Measurements from ENCODE around the gene PRDM15.

Gene PRDM15

GRCh38 chr21:41900401-41900800 is 21.3 kb upstream of the PRDM15 start:
- TF ChIP-seq NFIC (IDR thresholded peaks at IDR 0.05) (no peak), TCF12 (IDR thresholded peaks at IDR 0.05; ENCODE audit: low read depth) (no peak), RAD21 (IDR thresholded peaks at IDR 0.05; ENCODE audit: low read depth) (no peak), REST (IDR thresholded peaks at IDR 0.05; ENCODE audit: low read depth) (no peak), FOXM1 (IDR thresholded peaks at IDR 0.05; ENCODE audit: borderline replicate concordance, low read depth) (no peak), CREB1 (IDR thresholded peaks at IDR 0.05; ENCODE audit: low read depth) (no peak), ZBTB7A (IDR thresholded peaks at IDR 0.05; ENCODE audit: low read depth) (no peak), TEAD4 (IDR thresholded peaks at IDR 0.05) (no peak), EGR1 (IDR thresholded peaks at IDR 0.05) (no peak), TAF1 (IDR thresholded peaks at IDR 0.05; ENCODE audit: low read depth) (no peak), YY1 (IDR thresholded peaks at IDR 0.05; ENCODE audit: low read depth) (no peak), USF1 (IDR thresholded peaks at IDR 0.05) (no peak), EP300 (IDR thresholded peaks at IDR 0.05; ENCODE audit: borderline replicate concordance) (no peak)
- TF ChIP-seq, protein P1, sequence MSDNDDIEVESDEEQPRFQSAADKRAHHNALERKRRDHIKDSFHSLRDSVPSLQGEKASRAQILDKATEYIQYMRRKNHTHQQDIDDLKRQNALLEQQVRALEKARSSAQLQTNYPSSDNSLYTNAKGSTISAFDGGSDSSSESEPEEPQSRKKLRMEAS (IDR thresholded peaks at IDR 0.05) = no peak

DNA sequence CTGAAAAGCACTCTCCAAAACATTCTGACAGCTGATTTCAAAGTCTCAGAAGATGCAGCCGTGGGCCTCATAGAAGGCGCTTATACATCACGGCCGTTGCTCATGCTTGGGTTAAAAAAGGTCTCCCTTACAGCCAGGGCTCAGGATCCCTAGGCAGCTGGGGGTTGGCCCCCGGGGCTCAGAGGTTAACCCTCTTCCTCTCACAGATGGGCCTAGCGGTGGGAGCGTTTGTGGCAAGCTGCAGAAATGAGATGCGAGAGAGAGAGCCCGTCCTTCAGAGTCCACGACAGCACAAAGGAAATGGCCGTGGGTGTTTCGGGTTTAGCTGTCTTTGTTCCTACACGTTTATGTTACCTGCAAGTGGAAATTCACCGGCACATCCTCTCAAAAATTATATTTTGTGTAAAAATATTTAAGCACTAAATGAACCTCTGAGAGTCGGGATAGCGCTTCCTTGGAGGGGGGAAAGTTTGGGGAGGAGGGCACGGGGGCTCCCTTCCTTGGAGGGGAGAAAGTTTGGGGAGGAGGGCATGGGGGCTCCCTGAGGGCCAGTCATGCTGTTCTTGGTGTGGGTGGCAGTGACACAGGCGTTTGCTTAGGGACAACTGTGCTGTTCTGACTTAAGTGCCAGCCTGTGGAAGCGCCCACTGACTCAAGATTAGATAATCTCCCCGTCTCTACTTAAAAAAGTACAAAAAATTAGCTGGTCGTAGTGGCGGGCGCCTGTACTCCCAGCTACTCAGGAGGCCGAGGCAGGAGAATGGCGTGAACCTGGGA is 20.5 kb upstream of the PRDM15 start:
- TF ChIP-seq CEBPB (IDR thresholded peaks at IDR 0.05) = no peak
- TF ChIP-seq NFIC (IDR thresholded peaks at IDR 0.05) = no peak
- no peak for TF ChIP-seq EP300 (IDR thresholded peaks at IDR 0.05; ENCODE audit: borderline replicate concordance)
- no peak for TF ChIP-seq TEAD4 (IDR thresholded peaks at IDR 0.05)
- TF ChIP-seq EGR1 (IDR thresholded peaks at IDR 0.05) = no peak
- no peak for TF ChIP-seq TCF12 (IDR thresholded peaks at IDR 0.05; ENCODE audit: low read depth)
- no peak for TF ChIP-seq TAF1 (IDR thresholded peaks at IDR 0.05; ENCODE audit: low read depth)
- TF ChIP-seq, protein P1 (IDR thresholded peaks at IDR 0.05) = no peak
- TF ChIP-seq ZBTB7A (IDR thresholded peaks at IDR 0.05; ENCODE audit: low read depth) = no peak
- TF ChIP-seq USF1 (IDR thresholded peaks at IDR 0.05) = no peak
- TF ChIP-seq YY1 (IDR thresholded peaks at IDR 0.05; ENCODE audit: low read depth) = no peak
- TF ChIP-seq CREB1 (IDR thresholded peaks at IDR 0.05; ENCODE audit: low read depth) = no peak
- TF ChIP-seq FOXM1 (IDR thresholded peaks at IDR 0.05; ENCODE audit: borderline replicate concordance, low read depth) = no peak
- no peak for TF ChIP-seq REST (IDR thresholded peaks at IDR 0.05; ENCODE audit: low read depth)

DNA sequence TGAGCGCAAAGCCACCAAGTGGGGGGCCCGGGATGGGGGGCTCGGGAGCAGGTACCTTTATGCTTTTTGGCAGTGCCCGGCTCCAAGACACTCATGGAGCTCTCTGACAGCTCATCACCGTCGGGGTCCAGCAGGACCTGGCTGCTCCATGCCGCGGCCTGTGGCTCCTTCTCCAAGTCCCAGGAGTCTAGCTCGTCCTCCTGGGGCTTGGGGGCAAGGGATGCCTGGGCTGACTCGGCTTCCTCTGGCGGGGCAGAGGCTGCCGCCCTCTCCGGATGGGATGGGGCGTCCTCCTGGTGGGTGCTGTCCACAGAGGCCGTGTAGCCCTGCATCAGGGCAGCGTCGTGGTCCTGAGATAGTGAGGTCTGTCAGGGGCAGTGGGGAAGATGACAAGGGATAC is 19.9 kb upstream of the PRDM15 start:
- TF ChIP-seq TAF1 (IDR thresholded peaks at IDR 0.05; ENCODE audit: low read depth) (no peak), EGR1 (IDR thresholded peaks at IDR 0.05) (no peak), NFIC (IDR thresholded peaks at IDR 0.05) (no peak), YY1 (IDR thresholded peaks at IDR 0.05; ENCODE audit: low read depth) (no peak), ZBTB7A (IDR thresholded peaks at IDR 0.05; ENCODE audit: low read depth) (no peak), FOXM1 (IDR thresholded peaks at IDR 0.05; ENCODE audit: borderline replicate concordance, low read depth) (no peak), REST (IDR thresholded peaks at IDR 0.05; ENCODE audit: low read depth) (no peak), USF1 (IDR thresholded peaks at IDR 0.05) (no peak), TEAD4 (IDR thresholded peaks at IDR 0.05) (no peak), EP300 (IDR thresholded peaks at IDR 0.05; ENCODE audit: borderline replicate concordance) (no peak), RAD21 (IDR thresholded peaks at IDR 0.05; ENCODE audit: low read depth) (no peak), CREB1 (IDR thresholded peaks at IDR 0.05; ENCODE audit: low read depth) (no peak)
- TF ChIP-seq, protein P1 (IDR thresholded peaks at IDR 0.05) = no peak

Data from Ishikawa (cell line).